SK-N-SH treated with all-trans-retinoic acid at 6 μM for 48 hours (cell line): Measurements from ENCODE around the gene CNMD.
"Not testable (repeated sequence)": the region's sequence is repeated elsewhere in the genome, so short reads cannot be mapped to it uniquely, and the experiment has no call there.

Source experiments
- ARNTL ChIP-seq: fragments of 450-650 bp; formaldehyde crosslinking; IDR thresholded peaks from 2 replicates; pipeline ENCODE4 v1.5.0; 2020; ENCODE audit warnings: low read depth, mild to moderate bottlenecking, moderate library complexity, borderline replicate concordance
- BACH2 ChIP-seq: fragments of 250-450 bp; sonication (Bioruptor Pico); IDR thresholded peaks from 2 replicates; pipeline ENCODE4 v1.9.0; 2021; ENCODE audit warnings: mild to moderate bottlenecking, borderline replicate concordance
- CSDC2 ChIP-seq: fragments of 250-450 bp; sonication (Bioruptor Pico); IDR thresholded peaks from 2 replicates; pipeline ENCODE4 v1.5.0; 2020; ENCODE audit warnings: mild to moderate bottlenecking, moderate library complexity
- GLIS3 ChIP-seq: fragments of 250-450 bp; sonication (Bioruptor Pico); IDR thresholded peaks from 2 replicates; pipeline ENCODE4 v1.5.0; 2020; ENCODE audit warnings: mild to moderate bottlenecking, moderate library complexity
- ISL1 ChIP-seq: fragments of 250-450 bp; sonication (Bioruptor Pico); IDR thresholded peaks from 2 replicates; pipeline ENCODE4 v2.1.2; 2022; ENCODE audit warnings: mild to moderate bottlenecking, moderate library complexity
- RARB ChIP-seq: fragments of 250-450 bp; sonication (Bioruptor Pico); IDR thresholded peaks from 2 replicates; pipeline ENCODE4 v1.8.0; 2021; ENCODE audit warnings: mild to moderate bottlenecking, moderate library complexity
- ZNF8 ChIP-seq: fragments of 450-650 bp; formaldehyde crosslinking; IDR thresholded peaks from 2 replicates; pipeline ENCODE4 v1.5.0; 2020; ENCODE audit warnings: mild to moderate bottlenecking, moderate library complexity
- TF ChIP-seq, protein P1 (sequence below): fragments of 250-450 bp; sonication (Bioruptor Pico); IDR thresholded peaks from 2 replicates; pipeline ENCODE4 v1.8.0; 2020; ENCODE audit warnings: mild to moderate bottlenecking, moderate library complexity, borderline replicate concordance

DNA sequence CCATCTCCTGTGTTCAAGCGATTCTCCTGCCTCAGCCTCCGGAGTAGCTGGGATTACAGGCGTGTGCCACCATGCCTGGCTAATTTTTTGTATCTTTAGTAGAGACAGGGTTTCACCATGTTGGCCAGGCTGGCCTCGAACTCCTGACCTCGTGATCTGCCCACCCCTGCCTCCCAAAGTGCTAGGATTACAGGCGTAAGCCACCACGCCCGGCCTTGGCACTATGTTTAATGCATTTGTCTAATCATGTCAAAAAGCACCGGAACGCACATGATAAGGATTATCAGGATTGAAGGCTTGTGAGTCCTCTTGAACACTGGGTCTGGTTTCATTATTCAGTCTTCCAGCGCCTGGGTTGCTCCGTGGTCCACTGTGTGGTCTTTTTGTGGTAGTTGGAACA, 31.4 kb downstream of the CNMD start:
- not testable (repeated sequence) for TF ChIP-seq BACH2 (CRISPR knock-in tag); CSDC2; RARB (CRISPR knock-in tag); GLIS3 (CRISPR knock-in tag); ARNTL; ISL1 (CRISPR knock-in tag); ZNF8 (CRISPR knock-in tag)
- TF ChIP-seq, protein P1, sequence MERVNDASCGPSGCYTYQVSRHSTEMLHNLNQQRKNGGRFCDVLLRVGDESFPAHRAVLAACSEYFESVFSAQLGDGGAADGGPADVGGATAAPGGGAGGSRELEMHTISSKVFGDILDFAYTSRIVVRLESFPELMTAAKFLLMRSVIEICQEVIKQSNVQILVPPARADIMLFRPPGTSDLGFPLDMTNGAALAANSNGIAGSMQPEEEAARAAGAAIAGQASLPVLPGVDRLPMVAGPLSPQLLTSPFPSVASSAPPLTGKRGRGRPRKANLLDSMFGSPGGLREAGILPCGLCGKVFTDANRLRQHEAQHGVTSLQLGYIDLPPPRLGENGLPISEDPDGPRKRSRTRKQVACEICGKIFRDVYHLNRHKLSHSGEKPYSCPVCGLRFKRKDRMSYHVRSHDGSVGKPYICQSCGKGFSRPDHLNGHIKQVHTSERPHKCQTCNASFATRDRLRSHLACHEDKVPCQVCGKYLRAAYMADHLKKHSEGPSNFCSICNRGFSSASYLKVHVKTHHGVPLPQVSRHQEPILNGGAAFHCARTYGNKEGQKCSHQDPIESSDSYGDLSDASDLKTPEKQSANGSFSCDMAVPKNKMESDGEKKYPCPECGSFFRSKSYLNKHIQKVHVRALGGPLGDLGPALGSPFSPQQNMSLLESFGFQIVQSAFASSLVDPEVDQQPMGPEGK (CRISPR knock-in tag): not testable (repeated sequence)
